GM12878 (cell line): ENCODE measurements around the gene SPRED2. TPM values are rescaled to one million over a fixed set of nuclear protein-coding genes. Genes with fewer than 3 reads are reported as not detected.

Experiments
- ATAC-seq: fragments of 200-7000 bp; cut with Tn5 transposase; 3 replicates; pipeline ENCODE4 v1.9.1; 2020; ENCODE audit warnings: mild to moderate bottlenecking, moderate library complexity
- BruUV-seq: library from RNA; stranded (reverse); fragments of 400-500 nt; replicated peaks from 2 replicates; lab custom pipeline; 2021; lab: Mats Ljungman, UMichigan
- CTCF ChIA-PET: fragments of 300-600 bp; sonication (Branson Sonifier 250); formaldehyde crosslinking; extraction: SDS; loops from one replicate; lab custom pipeline; 2021; ENCODE audit warnings: inconsistent platforms; lab: Yijun Ruan, JAX
- POLR2A ChIA-PET: fragments of 350-600 bp; formaldehyde crosslinking; extraction: SDS; loops from one replicate; lab custom pipeline; 2021; ENCODE audit warnings: inconsistent platforms; lab: Charles Lee
- RAD21 ChIA-PET: fragments of 300-600 bp; sonication (Branson Sonifier 250); formaldehyde crosslinking; loops from one replicate; lab custom pipeline; 2023; ENCODE audit warnings: antibody characterized with exemption; ENCODE audit not compliant: unreplicated experiment; lab: Charles Lee
- SMC1A ChIA-PET: fragments of 300-600 bp; sonication (Branson Sonifier 250); formaldehyde crosslinking; loops from one replicate; lab custom pipeline; 2023; ENCODE audit not compliant: unreplicated experiment, uncharacterized antibody; lab: Charles Lee
- DNase-seq: peaks from one replicate; pipeline ENCODE4 v3.0.0-alpha.2; 2011; ENCODE audit warnings: low read depth, low spot score
- FAIRE-seq: peaks from 3 replicates; lab custom pipeline; 2011; peaks lifted over from hg19 to GRCh38; lab: Jason Lieb, UNC
- H2AFZ ChIP-seq: 2 replicates; pipeline ENCODE4 v1.6.0; 2011; ENCODE audit warnings: low read depth, low read length, control low read depth; ENCODE audit not compliant: control insufficient read depth
- H3K27ac ChIP-seq: 2 replicates; pipeline ENCODE4 v1.5.1; 2011; ENCODE audit warnings: control low read depth; ENCODE audit not compliant: control insufficient read depth, insufficient read depth
- H3K27me3 ChIP-seq, 2 experiments: replicated peaks in 1 of 2; 2 replicates each; pipeline versions ENCODE4 v1.6.0 to v1.6.1; 2011; ENCODE audit warnings: low read length in 1 of 2; ENCODE audit not compliant: control insufficient read depth in 2 of 2, insufficient read depth in 2 of 2
- H3K36me3 ChIP-seq, 2 experiments: 2 replicates each; pipeline ENCODE4 v1.5.1; 2011; ENCODE audit warnings: low read length in 1 of 2; ENCODE audit not compliant: control insufficient read depth in 2 of 2, insufficient read depth in 2 of 2
- H3K4me1 ChIP-seq: 2 replicates; pipeline ENCODE4 v1.6.1; 2011; ENCODE audit warnings: mild to moderate bottlenecking, low read length, moderate library complexity, mixed read lengths; ENCODE audit not compliant: control insufficient read depth, insufficient read depth
- H3K4me2 ChIP-seq: 2 replicates; pipeline ENCODE4 v1.6.0; 2011; ENCODE audit warnings: control low read depth; ENCODE audit not compliant: control insufficient read depth, insufficient read depth
- H3K4me3 ChIP-seq: fragments of 200-600 bp; sonication (generic); 2 replicates; pipeline ENCODE4 v1.5.1; 2016
- H3K79me2 ChIP-seq: 2 replicates; pipeline ENCODE4 v1.6.0; 2011; ENCODE audit warnings: low read length; ENCODE audit not compliant: control insufficient read depth, insufficient read depth
- H3K9ac ChIP-seq: 2 replicates; pipeline ENCODE4 v1.8.0; 2011; ENCODE audit warnings: low read length, control low read depth, mixed read lengths; ENCODE audit not compliant: control insufficient read depth, insufficient read depth
- H3K9me3 ChIP-seq: replicated peaks from 3 replicates; pipeline ENCODE4 v1.5.1; 2011; ENCODE audit warnings: mild to moderate bottlenecking, low read length; ENCODE audit not compliant: control insufficient read depth, insufficient read depth
- H4K20me1 ChIP-seq: 2 replicates; pipeline ENCODE4 v1.6.0; 2011; ENCODE audit not compliant: control insufficient read depth, insufficient read depth
- CBFB ChIP-seq: IDR thresholded peaks from 2 replicates; pipeline ENCODE4 v1.6.1; 2016; ENCODE audit warnings: antibody characterized with exemption, low read depth
- CEBPB ChIP-seq, 2 experiments: fragments of 150-350 bp in 1 of 2; IDR thresholded peaks; 2 replicates each; pipeline ENCODE4 v1.6.1; 2012 to 2014; ENCODE audit warnings: low read depth in 2 of 2, low read length in 2 of 2, borderline replicate concordance in 1 of 2, inconsistent platforms in 1 of 2
- GABPA ChIP-seq: IDR thresholded peaks from 2 replicates; pipeline ENCODE4 v1.6.1; 2014; ENCODE audit warnings: antibody characterized with exemption, low read depth, mild to moderate bottlenecking, inconsistent platforms
- SP1 ChIP-seq: IDR thresholded peaks from one replicate; pipeline ENCODE4 v1.6.1; 2011; ENCODE audit warnings: low read depth, low read length
- WGBS: methylation state at CpG from one replicate; pipeline ENCODE4 v1.1.6; 2016; ENCODE audit warnings: low lambda C conversion rate; ENCODE audit not compliant: insufficient replicate concordance, insufficient coverage; ENCODE audit errors: missing lambda C conversion rate; 5-methylcytosine and 5-hydroxymethylcytosine counted together
- in situ Hi-C: fragments of 300-500 bp; cut with MboI; formaldehyde crosslinking; loops from 9 replicates; pipeline ENCODE4 v1.14.3; 2018; ENCODE audit warnings: mixed read lengths
- intact Hi-C: fragments of 100-400 bp; cut with micrococcal nuclease; formaldehyde crosslinking; loops from one replicate; pipeline ENCODE4 v1.14.2; 2022; ENCODE audit not compliant: unreplicated experiment
- polyA plus RNA-seq, 11 experiments: library from polyadenylated mRNA; depleted of rRNA in 4 of 11; unstranded in 6 of 11; stranded (reverse) in 5 of 11; fragments of >200 nt; fragmentation: Nextera tagmentation in 4 of 11; fragmentation: Illumina TruSeq in 1 of 11; extraction: Ambion mirVana in 4 of 11; extraction: Trizol in 1 of 11; gene quantifications; 1 replicate in 1 of 11; 2 replicates in 10 of 11; pipeline versions ENCODE4 v1.2.1 to v1.2.3, GENCODE V29; 2011 to 2016; ENCODE audit warnings: inconsistent platforms in 2 of 11, missing spikeins in 2 of 11, low read depth in 1 of 11
- total RNA-seq, 4 experiments: library from RNA; depleted of rRNA in 3 of 4; stranded (reverse); fragments of >200 nt in 3 of 4; fragmentation: Illumina TruSeq in 1 of 4; extraction: Trizol in 1 of 4; gene quantifications; 2 replicates each; pipeline versions ENCODE4 v1.2.1 to v1.2.3, GENCODE V29; 2013 to 2021
- TF ChIP-seq, protein P1 (sequence below): fragments of 450-650 bp; IDR thresholded peaks from 2 replicates; pipeline ENCODE4 v1.6.1; 2017; ENCODE audit warnings: borderline replicate concordance

The SPRED2 gene
- total and polyA plus RNA-seq, 10 of the 15 experiments (the other 5 are each of a cell fraction or from before 2014, with no cell fraction given): 3.0 to 23.9 (median 9.7) TPM

DNA sequence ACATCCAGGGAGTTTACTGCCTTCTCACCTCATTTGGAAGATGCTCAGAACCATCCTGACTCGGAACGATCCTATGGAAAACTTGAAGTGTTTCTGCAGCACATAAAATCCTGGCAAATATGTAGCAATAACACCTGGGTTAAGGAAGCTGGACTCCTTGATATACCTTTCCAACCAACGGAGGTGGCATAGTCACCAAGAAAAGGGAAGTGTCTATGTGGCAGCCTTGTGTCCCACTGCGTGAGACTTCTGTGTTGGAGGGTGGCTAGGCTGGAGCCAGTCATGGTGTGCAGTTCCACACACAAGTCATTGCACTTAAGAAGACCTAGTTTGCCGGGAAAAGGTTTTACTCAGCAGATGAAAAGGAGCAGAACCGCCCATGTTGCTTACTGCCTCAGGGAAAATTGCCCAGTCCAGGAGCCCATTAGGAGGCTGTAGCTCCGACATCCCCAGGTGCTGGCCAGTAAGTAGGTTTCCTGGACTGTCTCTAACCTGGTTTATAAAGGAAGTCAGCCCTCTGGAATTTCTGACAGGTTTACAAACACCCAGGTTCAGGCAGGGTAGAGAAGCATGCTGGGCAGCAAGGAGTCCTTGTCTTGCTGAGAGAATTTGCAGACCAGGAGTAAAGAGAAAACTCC is 46.2 kb upstream of the SPRED2 start:
- no peak overlapping the region for H3K4me2 ChIP-seq
- DNase-seq: no peak
- in situ Hi-C loops (no loop called here), intact Hi-C loops (no loop called here)
- no peak for ATAC-seq
- no peak overlapping the region for H3K9ac ChIP-seq
- H3K4me3 ChIP-seq: no peak overlapping the region
- FAIRE-seq: no peak
- no peaks in the 10 kb centered on the region for H3K4me1 ChIP-seq
- RAD21 ChIA-PET: no interaction called here
- H2AFZ ChIP-seq: no peak overlapping the region
- no peaks in the 10 kb centered on the region for H3K36me3 ChIP-seq
- CTCF ChIA-PET: no interaction called here
- H3K79me2 ChIP-seq: no peaks in the 10 kb centered on the region
- WGBS: 40% methylated on average over 7 of the region's 7 CpGs
- H3K9me3 ChIP-seq: peaks cover 5% of the 10 kb centered on the region; the same call in 2 of the 3 replicates
- BruUV-seq: no TSS peak
- SMC1A ChIA-PET: interaction anchor here (0.9 kb wide), 2 partner anchors 52 to 200 kb away, joined by 3 to 4 read pairs; no protein-coding TSS in a partner anchor
- peaks cover 0 to 2% of the 10 kb centered on the region in 2 experiments; a peak in 1 of 4 replicates for H3K27me3 ChIP-seq
- H4K20me1 ChIP-seq: no peaks in the 10 kb centered on the region
- POLR2A ChIA-PET: interaction anchor here (0.7 kb wide), 1 partner anchor 15 kb away, joined by 4 read pairs; no protein-coding TSS in a partner anchor
- TF ChIP-seq, protein P1, sequence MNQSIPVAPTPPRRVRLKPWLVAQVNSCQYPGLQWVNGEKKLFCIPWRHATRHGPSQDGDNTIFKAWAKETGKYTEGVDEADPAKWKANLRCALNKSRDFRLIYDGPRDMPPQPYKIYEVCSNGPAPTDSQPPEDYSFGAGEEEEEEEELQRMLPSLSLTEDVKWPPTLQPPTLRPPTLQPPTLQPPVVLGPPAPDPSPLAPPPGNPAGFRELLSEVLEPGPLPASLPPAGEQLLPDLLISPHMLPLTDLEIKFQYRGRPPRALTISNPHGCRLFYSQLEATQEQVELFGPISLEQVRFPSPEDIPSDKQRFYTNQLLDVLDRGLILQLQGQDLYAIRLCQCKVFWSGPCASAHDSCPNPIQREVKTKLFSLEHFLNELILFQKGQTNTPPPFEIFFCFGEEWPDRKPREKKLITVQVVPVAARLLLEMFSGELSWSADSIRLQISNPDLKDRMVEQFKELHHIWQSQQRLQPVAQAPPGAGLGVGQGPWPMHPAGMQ: no peak
- TF ChIP-seq CBFB (no peak), GABPA (no peak), SP1 (no peak)
- H3K27ac ChIP-seq: no peak overlapping the region

DNA sequence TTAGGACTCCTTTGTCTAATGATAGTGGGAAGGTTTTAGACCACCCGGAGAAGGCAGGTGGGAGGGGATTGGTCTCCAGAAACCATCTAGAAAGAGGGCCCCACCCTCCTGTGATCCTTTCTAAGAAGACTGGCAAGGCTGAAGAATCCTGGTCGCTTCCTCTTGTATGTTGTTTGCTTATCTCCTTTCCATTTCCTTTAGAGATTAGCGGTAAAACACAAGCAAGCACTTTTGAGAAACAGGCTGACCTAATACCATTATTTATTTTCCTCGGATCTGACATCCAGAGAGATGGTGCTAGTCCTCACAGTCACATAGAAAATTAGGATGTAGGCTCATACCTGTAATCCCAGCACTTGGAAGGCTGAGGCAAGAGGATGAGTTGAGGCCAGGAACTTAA is 45.2 kb upstream of the SPRED2 start:
- H3K4me1 ChIP-seq: no peaks in the 10 kb centered on the region
- no peak overlapping the region for H2AFZ ChIP-seq
- FAIRE-seq (no peak), ATAC-seq (no peak), DNase-seq (no peak)
- ChIA-PET RAD21 (no interaction called here), SMC1A (interaction anchor here (0.9 kb wide), 1 partner anchor 51 kb away, joined by 3 read pairs; no protein-coding TSS in a partner anchor), POLR2A (no interaction called here), CTCF (no interaction called here)
- H3K9me3 ChIP-seq: peaks cover 6% of the 10 kb centered on the region; the same call in 2 of the 3 replicates
- H3K79me2 ChIP-seq: no peaks in the 10 kb centered on the region
- intact Hi-C loops (no loop called here), in situ Hi-C loops (no loop called here)
- no peak overlapping the region for H3K27ac ChIP-seq
- BruUV-seq: no TSS peak
- no peak for TF ChIP-seq CEBPB (IDR thresholded peaks at IDR 0.05; ENCODE audit: borderline replicate concordance in 1 of 2, low read depth in 2 of 2, low read length in 2 of 2)
- H3K27me3 ChIP-seq: peaks cover 0 to 2% of the 10 kb centered on the region in 2 experiments; a peak in 1 of 4 replicates
- no peak overlapping the region for H3K4me3 ChIP-seq
- H4K20me1 ChIP-seq: no peaks in the 10 kb centered on the region
- H3K4me2 ChIP-seq: no peak overlapping the region
- no peaks in the 10 kb centered on the region for H3K36me3 ChIP-seq
- 53% methylated on average over 4 of the region's 4 CpGs for WGBS
- H3K9ac ChIP-seq: no peak overlapping the region
